NCI-H1048 (cell line): Measurements from ENCODE around the gene ANXA7.
"Not testable (repeated sequence)": the region's sequence is repeated elsewhere in the genome, so short reads cannot be mapped to it uniquely, and the experiment has no call there.

Experiments used
- DNase-seq: peaks from one replicate; lab custom pipeline; 2025; lab: John Stamatoyannopoulos, UW

Gene ANXA7

GRCh38 chr10:73408061-73408460 lies 5.8 kb downstream of the ANXA7 start:
- DNase-seq, result no peak

- DNase-seq, result no peak
These were observed 6.4 kb downstream of the ANXA7 start for GRCh38 chr10:73407495-73407894.

- no peak for DNase-seq
These were observed 7.0 kb downstream of the ANXA7 start for GRCh38 chr10:73406846-73407245.

- no peak for DNase-seq
These were observed 8.3 kb downstream of the ANXA7 start for GRCh38 chr10:73405556-73405955.

- DNase-seq, result no peak
These were observed 9.2 kb downstream of the ANXA7 start for GRCh38 chr10:73404690-73405089.

- DNase-seq, result no peak
These were observed 12.2 kb downstream of the ANXA7 start for GRCh38 chr10:73401636-73402035.

- no peak for DNase-seq
These were observed 14.8 kb downstream of the ANXA7 start for GRCh38 chr10:73399063-73399462.

- DNase-seq, result no peak
These were observed 15.8 kb downstream of the ANXA7 start for GRCh38 chr10:73398024-73398423.

- not testable (repeated sequence) for DNase-seq
These were observed 19.5 kb downstream of the ANXA7 start for GRCh38 chr10:73394325-73394724.

GRCh38 chr10:73388228-73388627 lies 25.6 kb downstream of the ANXA7 start:
- no peak for DNase-seq

GRCh38 chr10:73386583-73386982 lies 27.3 kb downstream of the ANXA7 start:
- DNase-seq, result no peak

- no peak for DNase-seq
These were observed 34.7 kb downstream of the ANXA7 start for GRCh38 chr10:73379064-73379748.

- DNase-seq, result no peak
These were observed 37.2 kb downstream of the ANXA7 start for GRCh38 chr10:73376679-73377078.

- no peak for DNase-seq
These were observed 45.6 kb downstream of the ANXA7 start for GRCh38 chr10:73368238-73368637.

GRCh38 chr10:73366381-73367298 lies 47.2 kb downstream of the ANXA7 start:
- no peak for DNase-seq

GRCh38 chr10:73364964-73365363 lies 48.9 kb downstream of the ANXA7 start:
- no peak for DNase-seq

GRCh38 chr10:73359492-73359891 lies 54.4 kb downstream of the ANXA7 start:
- no peak for DNase-seq

- DNase-seq, result peak; percentile 72
These were observed 55.3 kb downstream of the ANXA7 start, which contains the start of gene CFAP70 for GRCh38 chr10:73358331-73359279. Gene CFAP70 (minus strand): TSS chr10:73358864. CDS start chr10:73354796, 4,068 bp downstream.

GRCh38 chr10:73357821-73358220 lies 56.0 kb downstream of the ANXA7 start:
- DNase-seq, result no peak

- DNase-seq, result no peak
These were observed 56.7 kb downstream of the ANXA7 start for GRCh38 chr10:73357166-73357565.

GRCh38 chr10:73344269-73344668 lies 69.6 kb downstream of the ANXA7 start:
- no peak for DNase-seq

- no peak for DNase-seq
These were observed 73.7 kb downstream of the ANXA7 start for GRCh38 chr10:73340121-73340520.
